ENCODE data around the gene CDK9. TPM values are rescaled to one million over a fixed set of nuclear protein-coding genes. Genes with fewer than 3 reads are reported as not detected.

Gene CDK9
- total RNA-seq, 1 donor from 2014 or later = 100 TPM

DNA sequence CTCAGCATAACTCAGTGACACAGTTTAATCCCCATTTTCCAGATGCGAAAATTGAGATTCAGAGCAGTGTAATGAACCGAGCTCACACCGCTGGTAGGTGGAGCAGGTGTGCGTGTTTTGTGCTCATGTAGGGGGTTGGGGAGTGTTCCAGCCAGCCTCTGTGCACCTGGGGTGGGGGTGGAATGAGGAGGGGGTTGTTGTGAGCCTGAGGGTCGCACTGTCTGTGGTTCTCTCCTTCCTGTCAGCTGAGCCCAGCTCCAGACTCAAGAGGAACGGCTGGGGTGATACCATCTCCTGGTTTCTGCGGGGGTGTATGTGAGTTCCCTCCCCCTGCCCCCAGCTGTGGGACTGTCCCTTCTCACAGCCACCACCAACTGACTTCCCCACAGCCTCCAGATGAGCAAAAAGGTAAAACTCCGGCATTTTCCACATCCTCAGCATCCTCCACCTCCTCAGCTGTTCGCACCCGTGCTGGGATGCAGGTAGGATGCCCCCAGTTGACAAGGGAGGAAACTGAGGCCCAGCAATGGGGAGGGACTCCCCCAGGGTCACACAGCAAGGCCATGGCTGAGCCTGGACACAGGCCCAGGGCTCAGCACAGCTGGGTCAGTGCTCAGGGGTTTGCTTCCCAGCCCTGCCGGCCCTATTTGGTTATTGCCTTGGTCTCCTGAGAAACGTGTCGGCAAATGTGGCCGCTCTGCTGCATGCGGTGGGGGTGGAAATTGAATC is 9.5 kb upstream of the CDK9 start:
- no peaks in the 10 kb centered on the region for H3K36me3 Mint-ChIP-seq (ENCODE audit: insufficient read depth)
- TF ChIP-seq, protein P1, sequence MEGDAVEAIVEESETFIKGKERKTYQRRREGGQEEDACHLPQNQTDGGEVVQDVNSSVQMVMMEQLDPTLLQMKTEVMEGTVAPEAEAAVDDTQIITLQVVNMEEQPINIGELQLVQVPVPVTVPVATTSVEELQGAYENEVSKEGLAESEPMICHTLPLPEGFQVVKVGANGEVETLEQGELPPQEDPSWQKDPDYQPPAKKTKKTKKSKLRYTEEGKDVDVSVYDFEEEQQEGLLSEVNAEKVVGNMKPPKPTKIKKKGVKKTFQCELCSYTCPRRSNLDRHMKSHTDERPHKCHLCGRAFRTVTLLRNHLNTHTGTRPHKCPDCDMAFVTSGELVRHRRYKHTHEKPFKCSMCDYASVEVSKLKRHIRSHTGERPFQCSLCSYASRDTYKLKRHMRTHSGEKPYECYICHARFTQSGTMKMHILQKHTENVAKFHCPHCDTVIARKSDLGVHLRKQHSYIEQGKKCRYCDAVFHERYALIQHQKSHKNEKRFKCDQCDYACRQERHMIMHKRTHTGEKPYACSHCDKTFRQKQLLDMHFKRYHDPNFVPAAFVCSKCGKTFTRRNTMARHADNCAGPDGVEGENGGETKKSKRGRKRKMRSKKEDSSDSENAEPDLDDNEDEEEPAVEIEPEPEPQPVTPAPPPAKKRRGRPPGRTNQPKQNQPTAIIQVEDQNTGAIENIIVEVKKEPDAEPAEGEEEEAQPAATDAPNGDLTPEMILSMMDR (IDR thresholded peaks at IDR 0.05; ENCODE audit: unreplicated experiment) = no peak
- H3K9me3 Mint-ChIP-seq (ENCODE audit: low read depth) = no peaks in the 10 kb centered on the region
- no peaks in the 10 kb centered on the region for H3K4me1 Mint-ChIP-seq (ENCODE audit: low read depth)
- H3K27ac Mint-ChIP-seq = no peak overlapping the region
- DNase-seq (ENCODE audit: low spot score, unreplicated experiment) = no peak
- H3K27me3 Mint-ChIP-seq = peaks cover 14% of the 10 kb centered on the region
- H3K4me3 Mint-ChIP-seq (ENCODE audit: low read depth) = no peak overlapping the region

DNA sequence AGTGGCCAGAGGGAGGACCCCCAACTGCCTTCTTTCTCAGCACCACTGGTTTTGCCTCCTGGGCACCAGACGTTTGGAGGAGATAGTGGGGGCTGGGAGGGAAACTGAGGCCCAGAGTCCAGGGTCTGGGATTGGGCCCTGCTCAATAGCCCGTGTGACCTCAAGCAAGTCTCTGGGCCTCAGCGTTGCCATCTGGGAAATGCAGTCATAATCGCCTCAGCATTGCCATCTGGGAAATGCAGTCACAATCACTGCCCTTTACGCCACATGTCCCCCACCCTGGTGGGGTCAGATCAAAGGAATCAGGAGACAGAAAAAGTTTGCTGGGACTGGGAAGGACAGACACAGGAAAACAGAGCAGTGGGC is 8.9 kb upstream of the CDK9 start:
- Mint-ChIP-seq H3K4me1 (ENCODE audit: low read depth) (no peaks in the 10 kb centered on the region), H3K9me3 (ENCODE audit: low read depth) (no peaks in the 10 kb centered on the region), H3K4me3 (ENCODE audit: low read depth) (no peak overlapping the region), H3K27ac (no peak overlapping the region), H3K27me3 (peaks cover 12% of the 10 kb centered on the region), H3K36me3 (ENCODE audit: insufficient read depth) (no peaks in the 10 kb centered on the region)
- TF ChIP-seq, protein P1 (IDR thresholded peaks at IDR 0.05; ENCODE audit: unreplicated experiment) = no peak
- DNase-seq (ENCODE audit: low spot score, unreplicated experiment) = no peak

DNA sequence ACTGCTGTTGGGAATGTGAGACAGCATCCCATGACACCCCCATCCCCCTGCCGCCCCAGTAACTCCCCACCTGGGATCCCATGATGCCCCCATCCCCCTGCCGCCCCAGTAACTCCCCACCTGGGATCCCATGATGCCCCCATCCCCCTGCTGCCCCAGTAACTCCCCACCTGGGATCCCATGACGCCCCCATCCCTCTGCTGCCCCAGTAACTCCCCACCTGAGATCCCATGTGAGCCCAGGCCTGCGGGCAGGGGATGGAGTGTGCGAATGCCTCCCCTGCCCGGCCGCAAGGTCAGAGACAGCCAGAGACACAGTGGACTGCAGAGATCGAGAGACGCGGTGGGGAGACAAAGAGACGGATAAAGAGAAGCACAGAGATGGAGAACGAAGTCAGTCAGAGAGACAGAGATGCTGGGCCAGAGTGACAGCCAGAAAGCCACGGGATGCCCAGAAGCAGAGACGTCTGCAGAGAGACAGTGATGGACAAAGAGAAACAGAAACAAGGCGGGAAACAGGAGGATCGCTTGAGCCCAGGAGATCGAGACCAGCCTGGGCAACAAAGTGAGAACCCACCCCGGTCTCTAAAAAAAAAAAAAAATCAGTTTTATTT is 8.4 kb upstream of the CDK9 start:
- H3K27me3 Mint-ChIP-seq = peaks cover 12% of the 10 kb centered on the region

DNA sequence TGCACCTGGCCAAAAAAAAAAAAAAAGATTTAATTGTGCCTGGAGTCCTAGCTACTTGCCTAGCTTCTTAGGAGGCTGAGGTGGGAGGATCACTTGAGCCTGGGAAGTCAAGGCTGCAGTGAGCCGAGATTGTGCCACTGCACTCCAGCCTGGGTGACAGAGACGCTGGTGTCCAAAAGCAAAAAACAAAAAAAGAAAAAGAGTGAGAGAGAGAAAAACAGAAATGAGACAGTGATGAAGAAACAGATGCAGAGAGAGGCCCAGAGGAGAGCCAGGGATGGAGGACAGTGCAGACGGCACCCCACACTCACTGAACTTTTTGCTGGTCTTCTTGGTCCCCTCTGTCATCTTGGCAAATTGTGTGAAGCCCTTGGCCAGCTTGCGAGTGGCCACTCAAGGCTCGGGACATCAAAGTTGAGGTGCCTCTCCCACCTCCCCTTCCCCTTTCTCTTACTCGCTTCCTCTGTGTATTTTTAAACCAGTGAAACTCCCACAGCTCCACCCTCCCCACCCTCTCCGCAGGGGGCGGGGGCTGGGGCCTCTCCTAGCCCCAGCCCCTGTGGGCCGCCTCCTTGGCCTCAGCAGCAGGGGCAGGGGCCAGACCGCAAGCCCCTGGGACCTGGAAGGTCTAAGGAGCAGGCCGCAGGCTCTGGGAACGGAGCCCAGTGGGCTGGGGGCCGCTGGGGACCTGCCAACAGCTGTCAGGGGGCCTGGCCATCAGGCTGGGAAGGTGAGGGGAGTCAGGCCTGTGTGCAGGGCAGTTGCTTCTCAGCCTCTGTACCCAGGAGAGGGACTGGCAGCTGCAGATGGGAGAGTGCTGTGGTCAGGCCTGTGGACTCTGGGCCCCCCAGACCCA is 7.3 kb upstream of the CDK9 start, which contains the start of gene SH2D3C:
TSS of gene SH2D3C (minus strand) at position 387 of the 856 bp plus-strand sequence. CDS start at position 348, 39 bp downstream.
- no peaks in the 10 kb centered on the region for H3K4me1 Mint-ChIP-seq (ENCODE audit: low read depth)
- no peaks in the 10 kb centered on the region for H3K36me3 Mint-ChIP-seq (ENCODE audit: insufficient read depth)
- H3K27ac Mint-ChIP-seq = no peak within 1 kb of the TSS
- no peak within 1 kb of the TSS for H3K4me3 Mint-ChIP-seq (ENCODE audit: low read depth)
- no peak for DNase-seq (ENCODE audit: low spot score, unreplicated experiment)
- peaks cover 9% of the 10 kb centered on the region for H3K27me3 Mint-ChIP-seq
- no peaks in the 10 kb centered on the region for H3K9me3 Mint-ChIP-seq (ENCODE audit: low read depth)
- TF ChIP-seq, protein P1 (IDR thresholded peaks at IDR 0.05; ENCODE audit: unreplicated experiment) = no peak

More for the DNA sequence above, 8.4 kb upstream of the CDK9 start:
- H3K27ac Mint-ChIP-seq = no peak overlapping the region
- H3K4me1 Mint-ChIP-seq (ENCODE audit: low read depth) = no peaks in the 10 kb centered on the region
- H3K36me3 Mint-ChIP-seq (ENCODE audit: insufficient read depth) = no peaks in the 10 kb centered on the region
- DNase-seq (ENCODE audit: low spot score, unreplicated experiment) = no peak
- H3K9me3 Mint-ChIP-seq (ENCODE audit: low read depth) = no peaks in the 10 kb centered on the region
- H3K4me3 Mint-ChIP-seq (ENCODE audit: low read depth) = no peak overlapping the region
- TF ChIP-seq, protein P1 (IDR thresholded peaks at IDR 0.05; ENCODE audit: unreplicated experiment) = no peak
